ENCODE measurements around the gene DIRAS1.

- TF ChIP-seq, protein P1, sequence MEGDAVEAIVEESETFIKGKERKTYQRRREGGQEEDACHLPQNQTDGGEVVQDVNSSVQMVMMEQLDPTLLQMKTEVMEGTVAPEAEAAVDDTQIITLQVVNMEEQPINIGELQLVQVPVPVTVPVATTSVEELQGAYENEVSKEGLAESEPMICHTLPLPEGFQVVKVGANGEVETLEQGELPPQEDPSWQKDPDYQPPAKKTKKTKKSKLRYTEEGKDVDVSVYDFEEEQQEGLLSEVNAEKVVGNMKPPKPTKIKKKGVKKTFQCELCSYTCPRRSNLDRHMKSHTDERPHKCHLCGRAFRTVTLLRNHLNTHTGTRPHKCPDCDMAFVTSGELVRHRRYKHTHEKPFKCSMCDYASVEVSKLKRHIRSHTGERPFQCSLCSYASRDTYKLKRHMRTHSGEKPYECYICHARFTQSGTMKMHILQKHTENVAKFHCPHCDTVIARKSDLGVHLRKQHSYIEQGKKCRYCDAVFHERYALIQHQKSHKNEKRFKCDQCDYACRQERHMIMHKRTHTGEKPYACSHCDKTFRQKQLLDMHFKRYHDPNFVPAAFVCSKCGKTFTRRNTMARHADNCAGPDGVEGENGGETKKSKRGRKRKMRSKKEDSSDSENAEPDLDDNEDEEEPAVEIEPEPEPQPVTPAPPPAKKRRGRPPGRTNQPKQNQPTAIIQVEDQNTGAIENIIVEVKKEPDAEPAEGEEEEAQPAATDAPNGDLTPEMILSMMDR (IDR thresholded peaks at IDR 0.05; ENCODE audit: low read depth, low read length): no peak
- no peak for TF ChIP-seq EZH2phosphoT487 (IDR thresholded peaks at IDR 0.05; ENCODE audit: low read depth)
Observed at GRCh38 chr19:2706251-2706650, 14.9 kb downstream of the DIRAS1 start.

Measured in OCI-LY3 (cell line).